OCI-LY7 (cell line): ENCODE measurements around the gene MRPS22.

Source experiments
- CTCF ChIP-seq: fragments of 200-600 bp; sonication (generic); conservative IDR thresholded peaks from 2 replicates; pipeline ENCODE4 v1.5.1; 2014; ENCODE audit warnings: mild to moderate bottlenecking, antibody characterized with exemption, low read length, moderate library complexity, mixed read lengths
- EZH2phosphoT487 ChIP-seq: fragments of 200-600 bp; sonication (generic); IDR thresholded peaks from 2 replicates; pipeline ENCODE4 v1.6.1; 2018; ENCODE audit warnings: low read depth, borderline replicate concordance, mild to moderate bottlenecking, mixed run types, antibody characterized with exemption, low read length, moderate library complexity, mixed read lengths

- TF ChIP-seq CTCF, result no peak
- no peak for TF ChIP-seq EZH2phosphoT487
Measured at GRCh38 chr3:139308560-139308959, 35.3 kb upstream of the MRPS22 start.
